Vagina (tissue), 2 donors: ENCODE measurements around the gene ARSB. TPM values are rescaled to one million over a fixed set of nuclear protein-coding genes. Genes with fewer than 3 reads are reported as not detected.

ENCODE experiments used
- DNase-seq, 2 donors: peaks; one replicate each; pipeline ENCODE4 v3.0.0-alpha.2; 2017; ENCODE audit errors: extremely low spot score in 2 of 2
- H3K27ac ChIP-seq: fragments of 200-600 bp; sonication (generic); one replicate; pipeline ENCODE4 v1.5.1; 2019
- H3K27me3 ChIP-seq: fragments of 200-600 bp; sonication (generic); one replicate; pipeline ENCODE4 v1.5.1; 2019
- H3K36me3 ChIP-seq, 2 donors: fragments of 200-600 bp; sonication (generic); one replicate each; pipeline ENCODE4 v1.5.1; 2017 to 2019
- H3K4me1 ChIP-seq: fragments of 200-600 bp; sonication (generic); one replicate; pipeline ENCODE4 v1.5.1; 2019
- H3K4me3 ChIP-seq, 2 donors: fragments of 200-600 bp; sonication (generic); 1 replicate in 1 of 2; 2 replicates in 1 of 2; pipeline ENCODE4 v1.5.1; 2016 to 2019
- H3K9me3 ChIP-seq: fragments of 200-600 bp; sonication (generic); one replicate; pipeline ENCODE4 v1.5.1; 2019
- POLR2A ChIP-seq, 2 donors: fragments of 450-650 bp; IDR thresholded peaks; one replicate each; pipeline ENCODE4 v1.6.1; 2017; ENCODE audit warnings: antibody characterized with exemption in 2 of 2, mild to moderate bottlenecking in 2 of 2, moderate library complexity in 2 of 2
- POLR2AphosphoS5 ChIP-seq, 2 donors: sonication (generic); formaldehyde crosslinking; IDR thresholded peaks; one replicate each; pipeline ENCODE4 v1.9.0; 2017; ENCODE audit warnings: antibody characterized with exemption in 2 of 2, mild to moderate bottlenecking in 2 of 2, low read depth in 1 of 2; ENCODE audit not compliant: insufficient read depth in 1 of 2
- intact Hi-C: fragments of 100-400 bp; cut with DNase I; formaldehyde crosslinking; loops from one replicate; pipeline ENCODE4 v1.15.1; 2023
- total RNA-seq: library from RNA; depleted of rRNA; stranded (reverse); fragments of >200 nt; gene quantifications from one replicate; pipeline ENCODE4 v1.2.3, GENCODE V29; 2016
- TF ChIP-seq, protein P1 (sequence below), 3 experiments: fragments of 450-650 bp in 2 of 3; fragments of 200-600 bp in 1 of 3; sonication (generic) in 1 of 3; IDR thresholded peaks; one replicate each; pipeline ENCODE4 v1.5.1; 2017 to 2019; ENCODE audit warnings: antibody characterized with exemption in 3 of 3, mild to moderate bottlenecking in 2 of 3, moderate library complexity in 2 of 3

The ARSB gene
- total RNA-seq, 1 donor from 2014 or later, result 12.3 TPM

DNA sequence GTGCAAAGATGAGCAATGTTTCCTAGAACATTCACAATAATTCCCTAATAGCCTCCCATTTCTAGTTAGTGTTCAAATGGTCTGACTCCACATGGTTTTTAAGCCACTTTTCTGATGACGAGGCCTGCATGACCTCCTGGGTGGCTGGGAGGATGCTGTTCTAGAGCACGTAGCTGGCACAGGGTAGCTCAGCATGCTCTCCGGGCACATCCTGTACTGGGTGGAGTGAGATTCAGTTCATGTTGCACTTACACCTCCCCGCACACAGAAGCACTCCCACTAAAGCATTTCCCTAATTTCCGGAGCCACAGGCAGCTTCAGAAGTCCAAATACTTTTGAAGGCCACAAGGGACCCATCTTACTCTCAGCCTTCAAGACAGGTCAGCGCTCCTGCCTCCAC lies 176.7 kb downstream of the ARSB start:
- no peak for TF ChIP-seq POLR2AphosphoS5 (IDR thresholded peaks at IDR 0.05; ENCODE audit: insufficient read depth in 1 of 2, low read depth in 1 of 2)
- TF ChIP-seq, protein P1, sequence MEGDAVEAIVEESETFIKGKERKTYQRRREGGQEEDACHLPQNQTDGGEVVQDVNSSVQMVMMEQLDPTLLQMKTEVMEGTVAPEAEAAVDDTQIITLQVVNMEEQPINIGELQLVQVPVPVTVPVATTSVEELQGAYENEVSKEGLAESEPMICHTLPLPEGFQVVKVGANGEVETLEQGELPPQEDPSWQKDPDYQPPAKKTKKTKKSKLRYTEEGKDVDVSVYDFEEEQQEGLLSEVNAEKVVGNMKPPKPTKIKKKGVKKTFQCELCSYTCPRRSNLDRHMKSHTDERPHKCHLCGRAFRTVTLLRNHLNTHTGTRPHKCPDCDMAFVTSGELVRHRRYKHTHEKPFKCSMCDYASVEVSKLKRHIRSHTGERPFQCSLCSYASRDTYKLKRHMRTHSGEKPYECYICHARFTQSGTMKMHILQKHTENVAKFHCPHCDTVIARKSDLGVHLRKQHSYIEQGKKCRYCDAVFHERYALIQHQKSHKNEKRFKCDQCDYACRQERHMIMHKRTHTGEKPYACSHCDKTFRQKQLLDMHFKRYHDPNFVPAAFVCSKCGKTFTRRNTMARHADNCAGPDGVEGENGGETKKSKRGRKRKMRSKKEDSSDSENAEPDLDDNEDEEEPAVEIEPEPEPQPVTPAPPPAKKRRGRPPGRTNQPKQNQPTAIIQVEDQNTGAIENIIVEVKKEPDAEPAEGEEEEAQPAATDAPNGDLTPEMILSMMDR (IDR thresholded peaks at IDR 0.05), result no peak
- no peak for TF ChIP-seq POLR2A (IDR thresholded peaks at IDR 0.05)
- intact Hi-C loops, result loop anchor here (10.0 kb wide), 1 partner anchor 314 kb away; no protein-coding TSS in a partner anchor
- DNase-seq, result no peak

DNA sequence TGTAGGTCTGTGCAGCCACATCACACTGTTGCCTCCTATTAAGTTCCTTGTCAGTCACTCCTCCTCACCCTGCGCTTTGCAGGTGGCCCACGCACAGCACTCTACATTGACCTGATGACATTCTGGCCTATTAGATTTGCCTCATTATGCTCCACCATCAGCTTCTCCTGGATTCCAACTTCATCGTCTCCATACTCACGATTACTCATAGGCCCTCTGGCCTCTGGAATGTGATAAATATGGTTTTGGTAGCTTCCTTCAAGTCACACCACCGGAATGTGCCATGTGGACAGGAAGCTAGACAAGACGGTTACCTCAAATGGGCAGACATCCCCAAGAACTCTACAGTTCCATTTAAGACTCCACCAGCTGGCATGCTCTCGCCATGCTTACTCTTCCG lies 178.6 kb downstream of the ARSB start:
- H3K9me3 ChIP-seq, result no peaks in the 10 kb centered on the region
- intact Hi-C loops, result loop anchor here (10.0 kb wide), 1 partner anchor 312 kb away; no protein-coding TSS in a partner anchor
- H3K27ac ChIP-seq, result no peak overlapping the region
- DNase-seq, result no peak
- H3K36me3 ChIP-seq, result no peaks in the 10 kb centered on the region
- H3K4me1 ChIP-seq, result peaks cover 7% of the 10 kb centered on the region
- no peak overlapping the region for H3K4me3 ChIP-seq
- no peaks in the 10 kb centered on the region for H3K27me3 ChIP-seq
- TF ChIP-seq POLR2AphosphoS5 (IDR thresholded peaks at IDR 0.05; ENCODE audit: insufficient read depth in 1 of 2, low read depth in 1 of 2) (no peak), POLR2A (IDR thresholded peaks at IDR 0.05) (no peak)
- TF ChIP-seq, protein P1 (IDR thresholded peaks at IDR 0.05), result no peak

More for the DNA sequence above, 176.7 kb downstream of the ARSB start:
- no peaks in the 10 kb centered on the region for H3K36me3 ChIP-seq
- H3K4me1 ChIP-seq, result peaks cover 7% of the 10 kb centered on the region
- no peaks in the 10 kb centered on the region for H3K27me3 ChIP-seq
- no peak overlapping the region for H3K27ac ChIP-seq
- no peaks in the 10 kb centered on the region for H3K9me3 ChIP-seq
- H3K4me3 ChIP-seq, result no peak overlapping the region

DNA sequence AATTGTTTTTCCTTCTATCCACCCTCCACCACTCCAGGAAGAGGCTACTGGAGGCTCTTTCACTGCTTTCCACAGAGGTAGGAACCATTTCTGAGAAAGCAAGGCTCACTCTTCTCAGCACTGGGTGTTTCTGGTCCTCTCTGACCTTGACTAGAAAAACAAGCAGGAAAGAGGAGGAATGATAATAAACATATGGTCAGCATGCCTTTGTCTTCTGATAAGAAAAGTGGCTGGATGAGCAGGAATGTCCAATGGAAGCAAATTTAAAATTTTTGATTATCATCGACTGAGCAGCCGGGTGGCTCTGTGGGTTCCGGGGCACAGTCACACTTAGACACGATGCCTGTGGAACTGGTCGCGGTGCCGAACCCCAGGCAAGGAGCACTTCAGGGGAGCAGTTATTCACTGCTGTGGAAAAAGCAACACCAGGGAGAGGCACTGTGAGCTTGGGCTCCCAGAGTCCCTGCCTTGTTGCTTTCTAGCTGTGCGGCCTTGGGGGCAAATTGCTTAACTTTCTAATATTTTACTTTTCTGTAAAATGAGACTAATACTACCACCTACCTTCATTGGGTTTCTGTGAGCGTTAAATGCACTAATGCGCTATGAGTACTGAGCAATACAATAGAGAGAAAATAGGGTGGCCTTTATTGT lies 179.5 kb downstream of the ARSB start:
- intact Hi-C loops, result loop anchor here (10.0 kb wide), 1 partner anchor 311 kb away; no protein-coding TSS in a partner anchor
- no peak for DNase-seq
- TF ChIP-seq, protein P1 (IDR thresholded peaks at IDR 0.05), result no peak
- TF ChIP-seq POLR2AphosphoS5 (IDR thresholded peaks at IDR 0.05; ENCODE audit: insufficient read depth in 1 of 2, low read depth in 1 of 2) (no peak), POLR2A (IDR thresholded peaks at IDR 0.05) (no peak)
- Histone ChIP-seq H3K4me3 (no peak overlapping the region), H3K36me3 (no peaks in the 10 kb centered on the region), H3K4me1 (peaks cover 7% of the 10 kb centered on the region), H3K27me3 (no peaks in the 10 kb centered on the region), H3K27ac (no peak overlapping the region), H3K9me3 (no peaks in the 10 kb centered on the region)

DNA sequence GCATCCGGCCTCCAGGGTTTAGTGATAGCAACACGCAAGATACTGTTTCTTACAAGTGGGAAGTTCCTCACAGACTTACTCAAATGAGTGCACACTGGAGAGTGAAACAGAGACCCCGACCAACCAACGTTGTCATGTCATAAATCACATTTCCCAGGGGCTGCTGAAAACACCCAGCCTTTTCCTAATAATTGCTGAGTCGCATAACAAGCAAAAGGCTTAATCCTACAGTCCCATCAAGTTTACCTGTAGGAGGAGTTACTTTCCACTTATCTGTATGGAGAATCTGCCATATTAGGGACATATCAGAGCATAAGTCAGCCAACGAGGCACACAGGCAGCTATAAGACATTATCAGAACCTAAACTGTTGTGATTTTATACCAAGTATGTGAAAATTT lies 180.1 kb downstream of the ARSB start:
- intact Hi-C loops, result loop anchor here (10.0 kb wide), 1 partner anchor 310 kb away; no protein-coding TSS in a partner anchor
- no peak for DNase-seq
- Histone ChIP-seq H3K9me3 (no peaks in the 10 kb centered on the region), H3K36me3 (no peaks in the 10 kb centered on the region), H3K4me3 (no peak overlapping the region), H3K27me3 (no peaks in the 10 kb centered on the region), H3K27ac (no peak overlapping the region), H3K4me1 (peaks cover 7% of the 10 kb centered on the region)
- TF ChIP-seq, protein P1 (IDR thresholded peaks at IDR 0.05), result no peak
- TF ChIP-seq POLR2A (IDR thresholded peaks at IDR 0.05) (no peak), POLR2AphosphoS5 (IDR thresholded peaks at IDR 0.05; ENCODE audit: insufficient read depth in 1 of 2, low read depth in 1 of 2) (no peak)

DNA sequence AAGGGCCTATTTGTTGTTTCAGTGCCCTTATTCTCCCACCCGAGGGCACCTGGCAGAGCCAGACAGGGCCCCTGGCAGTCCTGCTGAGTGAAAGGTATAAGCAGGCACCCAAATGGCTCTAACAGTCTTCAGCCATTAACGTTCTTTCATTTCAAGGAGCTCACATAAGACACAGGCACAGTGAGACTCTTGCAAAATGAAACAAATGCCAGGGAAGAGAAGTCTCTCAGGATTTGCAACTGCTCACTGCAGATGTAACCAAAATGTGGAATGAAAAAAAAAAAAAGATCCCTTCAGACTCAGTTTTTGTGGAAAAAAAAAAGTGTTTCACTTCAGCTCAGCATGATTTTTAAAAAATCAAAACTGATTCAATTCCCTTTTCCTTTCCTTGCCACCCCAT lies 181.2 kb downstream of the ARSB start:
- peak overlapping the region; percentile 54 for H3K27ac ChIP-seq
- no peaks in the 10 kb centered on the region for H3K9me3 ChIP-seq
- TF ChIP-seq POLR2A (IDR thresholded peaks at IDR 0.05) (no peak), POLR2AphosphoS5 (IDR thresholded peaks at IDR 0.05; ENCODE audit: insufficient read depth in 1 of 2, low read depth in 1 of 2) (no peak)
- TF ChIP-seq, protein P1 (IDR thresholded peaks at IDR 0.05), result no peak
- no peaks in the 10 kb centered on the region for H3K27me3 ChIP-seq
- H3K4me3 ChIP-seq, result no peak overlapping the region
- intact Hi-C loops, result loop anchor here (10.0 kb wide), 1 partner anchor 309 kb away; no protein-coding TSS in a partner anchor
- DNase-seq, result no peak
- no peaks in the 10 kb centered on the region for H3K36me3 ChIP-seq
- H3K4me1 ChIP-seq, result peaks cover 7% of the 10 kb centered on the region
